Kidney (tissue), 14 donors: ENCODE results near the gene TMIGD1. TPM values are rescaled to one million over a fixed set of nuclear protein-coding genes. Genes with fewer than 3 reads are reported as not detected.

ENCODE experiments used
- DNase-seq, 5 donors: peaks; one replicate each; pipeline ENCODE4 v3.0.0-alpha.2; 2013 to 2020
- FAIRE-seq: peaks from 2 replicates; lab custom pipeline; 2012; peaks lifted over from hg19 to GRCh38; lab: Jason Lieb, UNC
- H3K27ac ChIP-seq, 2 donors: one replicate each; pipeline ENCODE4 v1.7.0; 2013; ENCODE audit warnings: low read depth in 2 of 2, low read length in 2 of 2, inconsistent platforms in 1 of 2
- H3K27me3 ChIP-seq: one replicate; pipeline ENCODE4 v1.7.1; 2013; ENCODE audit warnings: low read length, inconsistent platforms; ENCODE audit not compliant: control insufficient read depth, insufficient read depth
- H3K36me3 ChIP-seq, 3 donors: one replicate each; pipeline versions ENCODE4 v1.7.0 to v1.7.1; 2013; ENCODE audit warnings: low read length in 3 of 3, control low read depth in 1 of 3, inconsistent platforms in 1 of 3; ENCODE audit not compliant: insufficient read depth in 3 of 3, control insufficient read depth in 2 of 3
- H3K4me1 ChIP-seq, 3 donors: one replicate each; pipeline versions ENCODE4 v1.7.0 to v1.7.1; 2013; ENCODE audit warnings: low read length in 3 of 3, inconsistent platforms in 1 of 3, low read depth in 1 of 3; ENCODE audit not compliant: control insufficient read depth in 2 of 3, insufficient read depth in 2 of 3
- H3K4me3 ChIP-seq, 3 donors: one replicate each; pipeline versions ENCODE4 v1.7.0 to v1.8.1; 2013; ENCODE audit warnings: low read length in 3 of 3, control low read depth in 1 of 3, inconsistent platforms in 1 of 3
- H3K9ac ChIP-seq, 3 donors: one replicate each; pipeline versions ENCODE4 v1.7.0 to v1.7.1; 2013; ENCODE audit warnings: low read length in 3 of 3, control low read depth in 1 of 3, inconsistent platforms in 1 of 3
- H3K9me3 ChIP-seq, 3 donors: one replicate each; pipeline versions ENCODE4 v1.7.0 to v1.7.1; 2013; ENCODE audit warnings: low read length in 3 of 3, control low read depth in 1 of 3, inconsistent platforms in 1 of 3; ENCODE audit not compliant: control insufficient read depth in 2 of 3, insufficient read depth in 1 of 3
- intact Hi-C: fragments of 100-400 bp; cut with DNase I; formaldehyde crosslinking; loops from one replicate; pipeline ENCODE4 v1.11.1; 2022
- polyA plus RNA-seq: library from polyadenylated mRNA; stranded (reverse); fragments of 350-450 nt; fragmentation: Illumina TruSeq; extraction: RNeasy Lipid Tissue Mini Kit (QIAGEN cat#74804); gene quantifications from one replicate; pipeline ENCODE4 v1.2.3, GENCODE V29; 2014; ENCODE audit warnings: low read depth, low replicate concordance; ENCODE audit not compliant: insufficient read depth
- total RNA-seq: library from RNA; stranded (reverse); fragmentation: NEBNext Ultra II Directional; extraction: Animal tissue kit (Norgen Biotek cat#: 25700); gene quantifications from one replicate; pipeline ENCODE4 v1.2.1, GENCODE V29; 2021
- TF ChIP-seq, protein P1 (sequence below): IDR thresholded peaks from 3 replicates; pipeline ENCODE4 v1.5.1; 2012; ENCODE audit warnings: mild to moderate bottlenecking, moderate library complexity, borderline replicate concordance; ENCODE audit not compliant: insufficient read depth; ENCODE audit errors: extremely low read depth
- donor health status: control.
- donor health status: control.
- donor health status: control.
- donor health status: control.
- donor health status: control.
- donor health status: DM: yes; HTN: yes; CAD: no.
- donor health status: Normal renal cell carcinoma (clear cell type).

The TMIGD1 gene
- total and polyA plus RNA-seq, 2 donors from 2014 or later, result 0.90 TPM; not detected in 1

DNA sequence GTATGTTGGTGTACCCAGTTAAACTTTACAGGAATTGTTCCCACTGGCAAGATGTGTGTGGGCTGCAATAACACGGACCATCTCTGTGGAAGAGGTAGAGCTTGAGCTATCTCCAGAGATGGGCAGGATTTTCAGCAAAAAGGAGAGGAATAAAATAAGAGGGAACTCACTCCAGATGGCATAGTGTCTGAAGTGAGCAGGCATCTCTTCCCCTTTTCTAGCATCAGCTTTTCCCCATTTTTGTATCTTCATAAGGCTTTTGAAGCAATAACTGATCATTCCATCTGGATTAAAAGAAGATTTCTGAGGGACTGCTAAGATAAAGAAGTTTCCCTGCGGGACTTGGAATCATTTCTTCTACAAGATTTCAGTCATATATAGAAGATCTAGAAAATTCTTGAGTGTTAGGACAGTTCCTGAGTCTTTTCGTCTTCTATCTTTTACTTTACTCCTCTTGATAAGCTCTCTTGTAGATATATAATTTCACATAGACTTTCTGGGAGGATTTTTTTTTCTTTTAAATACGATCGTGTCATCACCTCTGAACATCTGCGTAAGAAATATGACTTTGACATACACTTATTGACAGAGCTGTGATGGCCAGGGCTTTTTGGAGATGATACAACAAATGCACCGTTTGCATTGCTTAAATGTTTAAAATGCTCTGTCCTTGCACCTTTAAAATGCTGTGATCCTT, 46.9 kb upstream of the TMIGD1 start:
- FAIRE-seq (no peak), DNase-seq (no peak)
- peak overlapping the region; percentile 19 to 72 (median 43) for H3K9ac ChIP-seq
- TF ChIP-seq, protein P1, sequence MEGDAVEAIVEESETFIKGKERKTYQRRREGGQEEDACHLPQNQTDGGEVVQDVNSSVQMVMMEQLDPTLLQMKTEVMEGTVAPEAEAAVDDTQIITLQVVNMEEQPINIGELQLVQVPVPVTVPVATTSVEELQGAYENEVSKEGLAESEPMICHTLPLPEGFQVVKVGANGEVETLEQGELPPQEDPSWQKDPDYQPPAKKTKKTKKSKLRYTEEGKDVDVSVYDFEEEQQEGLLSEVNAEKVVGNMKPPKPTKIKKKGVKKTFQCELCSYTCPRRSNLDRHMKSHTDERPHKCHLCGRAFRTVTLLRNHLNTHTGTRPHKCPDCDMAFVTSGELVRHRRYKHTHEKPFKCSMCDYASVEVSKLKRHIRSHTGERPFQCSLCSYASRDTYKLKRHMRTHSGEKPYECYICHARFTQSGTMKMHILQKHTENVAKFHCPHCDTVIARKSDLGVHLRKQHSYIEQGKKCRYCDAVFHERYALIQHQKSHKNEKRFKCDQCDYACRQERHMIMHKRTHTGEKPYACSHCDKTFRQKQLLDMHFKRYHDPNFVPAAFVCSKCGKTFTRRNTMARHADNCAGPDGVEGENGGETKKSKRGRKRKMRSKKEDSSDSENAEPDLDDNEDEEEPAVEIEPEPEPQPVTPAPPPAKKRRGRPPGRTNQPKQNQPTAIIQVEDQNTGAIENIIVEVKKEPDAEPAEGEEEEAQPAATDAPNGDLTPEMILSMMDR, result no peak
- H3K9me3 ChIP-seq, result no peaks in the 10 kb centered on the region
- peaks cover 4 to 11% (median 11%) of the 10 kb centered on the region in 3 donors for H3K4me1 ChIP-seq
- intact Hi-C loops, result no loop called here
- peak overlapping the region; percentile 52 to 90 (median 68) for H3K4me3 ChIP-seq
- H3K27me3 ChIP-seq, result no peaks in the 10 kb centered on the region
- peaks cover 0 to 5% (median 5%) of the 10 kb centered on the region in 3 donors for H3K36me3 ChIP-seq
- H3K27ac ChIP-seq, result no peak overlapping the region

DNA sequence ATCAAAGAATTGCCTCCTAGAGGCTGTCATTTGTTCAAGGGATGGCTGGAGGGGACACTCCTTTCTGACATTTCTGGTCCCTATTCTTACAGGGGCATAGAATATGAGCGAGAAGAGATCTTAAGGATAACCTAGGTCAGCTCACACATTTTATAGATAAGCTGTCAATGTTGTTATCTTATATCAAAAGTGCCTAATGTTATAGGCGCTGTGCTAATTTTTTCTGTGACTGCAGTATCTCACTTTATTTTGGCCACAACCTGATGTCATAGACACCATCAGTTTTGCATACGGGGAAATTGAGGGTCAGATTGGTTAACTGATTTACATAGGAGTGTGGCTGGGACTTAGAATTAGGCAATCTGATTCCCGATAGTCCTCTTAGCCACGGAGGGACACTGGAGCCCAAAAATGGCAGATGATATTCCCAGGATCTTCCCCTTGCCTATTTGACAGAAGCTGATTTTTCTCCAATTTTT, 46.1 kb upstream of the TMIGD1 start:
- H3K27me3 ChIP-seq, result no peaks in the 10 kb centered on the region
- peak in 1 of 5 donors; percentile 24 for DNase-seq
- peaks cover 4 to 11% (median 11%) of the 10 kb centered on the region in 3 donors for H3K4me1 ChIP-seq
- intact Hi-C loops, result no loop called here
- no peaks in the 10 kb centered on the region for H3K36me3 ChIP-seq
- H3K4me3 ChIP-seq, result peak overlapping the region; percentile 52 to 90 (median 68)
- peak overlapping the region; percentile 19 to 81 (median 43) for H3K9ac ChIP-seq
- no peak overlapping the region for H3K27ac ChIP-seq
- FAIRE-seq, result no peak
- TF ChIP-seq, protein P1, result no peak
- no peaks in the 10 kb centered on the region for H3K9me3 ChIP-seq

- Histone ChIP-seq H3K27ac (peak overlapping the region; percentile 69 to 89), H3K4me3 (peak overlapping the region; percentile 52 to 90 (median 68)), H3K9ac (peak overlapping the region; percentile 19 to 81 (median 70)), H3K27me3 (no peaks in the 10 kb centered on the region), H3K9me3 (no peaks in the 10 kb centered on the region), H3K4me1 (peaks cover 4 to 11% (median 11%) of the 10 kb centered on the region in 3 donors), H3K36me3 (no peaks in the 10 kb centered on the region)
- DNase-seq (peak in 3 of 5 donors; percentile 32 to 84 (median 70)), FAIRE-seq (no peak)
- TF ChIP-seq, protein P1, result no peak
- intact Hi-C loops, result no loop called here
These were observed 45.5 kb upstream of the TMIGD1 start for GRCh38 chr17:30379303-30379902.
